Activated CD4-positive, alpha-beta T cell treated with anti-CD3 and anti-CD28 coated beads, Interleukin-2, Interleukin-4, amounts not matched to agents 100 ng/mL and 50 ng/mL, durations not matched to agents 16 hours and 8 hours (primary cell): Measurements from ENCODE around the gene PRM1.
"Not testable (repeated sequence)": the region's sequence is repeated elsewhere in the genome, so short reads cannot be mapped to it uniquely, and the experiment has no call there.

Experiments
- DNase-seq: peaks from one replicate; pipeline ENCODE4 v3.0.0-alpha.2; 2020; ENCODE audit warnings: low spot score

The PRM1 gene

GRCh38 chr16:11314309-11314894, 33.3 kb upstream of the PRM1 start:
- DNase-seq, result no peak

DNA sequence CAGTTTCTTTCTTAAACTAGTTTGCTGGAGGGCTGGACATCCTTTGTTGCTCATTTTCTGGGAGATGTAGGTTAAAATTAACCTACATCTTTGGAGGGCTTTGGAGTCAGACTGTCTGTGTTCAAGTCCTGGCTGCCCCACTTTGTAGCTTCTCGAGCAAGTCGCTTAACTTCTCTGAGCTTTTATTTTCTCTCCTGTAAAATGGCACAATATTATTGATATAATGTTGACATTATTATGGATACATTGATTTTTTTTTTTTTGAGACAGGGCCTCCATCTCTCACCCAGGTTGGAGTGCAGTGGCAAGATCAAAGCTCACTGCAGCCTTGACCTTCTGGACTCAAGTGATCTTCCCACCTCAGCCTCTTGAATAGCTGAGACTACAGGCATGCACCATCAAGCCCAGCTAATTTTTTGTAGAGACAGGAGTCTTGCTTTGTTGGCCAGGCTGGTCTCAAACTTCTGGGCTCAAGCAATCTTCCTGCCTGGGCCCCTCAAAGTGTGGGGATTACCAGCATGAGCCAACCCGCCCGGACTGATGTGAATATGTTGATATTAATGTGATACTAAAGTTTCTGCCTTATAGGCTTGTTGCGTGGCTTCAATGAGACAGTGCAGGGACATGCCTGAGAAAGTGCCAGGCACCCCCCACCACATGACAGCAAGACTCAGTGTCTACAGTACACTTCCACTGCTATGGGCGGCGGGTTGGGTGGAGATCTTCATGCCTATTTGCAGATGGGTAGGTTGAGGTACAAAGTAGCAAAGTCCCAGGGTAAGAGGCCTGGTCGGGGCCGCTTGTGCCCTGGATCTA, 32.6 kb upstream of the PRM1 start:
- no peak for DNase-seq

- peak; percentile 25 for DNase-seq
Measured at GRCh38 chr16:11312718-11313492, 31.8 kb upstream of the PRM1 start.

GRCh38 chr16:11310997-11311561, 29.9 kb upstream of the PRM1 start:
- peak; percentile 52 for DNase-seq

DNA sequence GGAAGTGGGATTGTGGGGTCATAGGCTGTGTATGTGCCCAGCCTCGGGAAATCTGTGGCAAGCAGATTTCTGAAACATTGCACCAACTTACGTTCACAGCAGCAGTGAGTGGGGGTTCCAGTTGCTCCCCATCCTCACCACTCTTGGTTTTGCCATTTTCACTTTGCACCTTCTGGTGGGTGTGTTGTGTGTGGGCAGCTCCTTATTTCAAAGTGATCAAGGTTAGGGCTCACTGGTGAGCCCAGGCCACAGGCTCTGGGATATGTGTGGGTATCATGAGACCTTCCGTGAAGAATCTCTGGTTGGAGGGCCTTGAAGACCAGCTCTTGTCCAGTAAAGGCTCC, 29.5 kb upstream of the PRM1 start:
- DNase-seq, result no peak

DNA sequence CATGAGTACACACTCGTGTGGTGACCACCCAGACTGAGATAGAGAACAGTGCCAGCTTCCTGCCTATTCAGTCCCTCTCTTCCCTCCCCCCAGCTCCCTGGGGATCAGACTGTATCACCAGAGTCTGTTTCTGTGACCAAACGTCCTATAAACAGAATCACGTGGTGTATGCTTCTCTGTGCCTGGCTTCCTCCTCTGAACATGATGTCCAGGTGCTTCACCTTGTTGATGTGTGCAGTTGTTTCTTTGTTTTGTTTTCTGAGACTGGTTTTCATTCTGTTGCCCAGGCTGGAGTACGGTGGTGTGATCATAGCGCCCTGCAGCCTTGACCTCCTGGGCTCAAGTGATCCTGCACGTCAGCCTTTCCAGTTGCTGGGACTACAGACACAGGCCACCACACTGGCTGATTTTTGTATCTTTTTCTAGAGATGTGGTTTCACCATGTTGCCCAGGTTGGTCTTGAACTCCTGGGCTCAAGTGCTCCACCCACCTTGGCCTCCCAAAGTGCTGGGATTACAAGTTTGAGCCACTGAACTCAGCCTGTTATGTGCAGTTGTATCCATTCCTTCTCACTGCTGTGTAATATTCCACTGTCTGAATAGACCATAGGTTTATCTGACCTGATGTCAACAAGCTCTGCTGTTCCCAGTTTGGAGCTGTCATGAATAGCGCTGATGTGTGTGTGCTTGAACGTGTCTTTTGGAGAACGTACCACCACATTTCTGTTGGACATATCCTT, 28.9 kb upstream of the PRM1 start:
- DNase-seq, result no peak

DNA sequence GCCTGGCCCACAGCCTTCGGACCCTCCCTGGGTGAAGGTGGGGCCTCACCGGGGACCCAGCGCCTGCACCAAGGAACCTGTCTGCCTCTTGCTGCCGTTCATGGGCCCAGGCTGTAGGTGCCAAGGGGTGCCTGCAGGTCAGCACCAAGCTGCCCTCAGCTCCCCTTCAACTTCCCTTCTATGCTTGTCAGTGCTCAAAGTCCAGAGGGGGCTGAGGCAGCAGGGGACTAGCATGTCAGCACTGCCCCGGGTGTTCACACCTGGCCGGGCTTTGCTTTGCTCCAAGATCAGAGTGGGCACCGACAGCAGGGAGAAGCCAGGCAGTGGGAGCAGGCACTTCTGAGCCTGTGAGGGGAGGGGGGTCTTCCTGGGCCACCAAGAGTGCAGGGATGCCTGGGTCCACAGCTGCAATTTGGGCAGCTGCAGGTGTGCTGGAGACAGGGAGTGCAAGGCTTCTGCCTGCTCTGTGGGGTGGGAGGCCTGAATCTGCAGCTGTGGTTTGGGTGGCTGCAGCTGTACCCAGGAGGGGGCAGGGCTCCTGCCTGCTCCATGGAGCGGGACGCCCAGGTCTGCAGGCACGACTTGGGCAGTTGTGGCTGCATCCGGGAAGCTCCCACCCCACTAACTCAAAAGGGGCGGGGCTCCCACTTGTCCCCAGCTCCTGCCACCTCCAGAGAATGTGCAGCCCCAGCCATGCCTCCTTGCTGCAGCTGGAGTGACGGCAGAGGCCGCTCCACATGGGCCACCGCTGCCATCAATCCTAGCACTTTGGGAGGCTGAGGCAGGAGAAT, 27.6 kb upstream of the PRM1 start:
- no peak for DNase-seq

DNA sequence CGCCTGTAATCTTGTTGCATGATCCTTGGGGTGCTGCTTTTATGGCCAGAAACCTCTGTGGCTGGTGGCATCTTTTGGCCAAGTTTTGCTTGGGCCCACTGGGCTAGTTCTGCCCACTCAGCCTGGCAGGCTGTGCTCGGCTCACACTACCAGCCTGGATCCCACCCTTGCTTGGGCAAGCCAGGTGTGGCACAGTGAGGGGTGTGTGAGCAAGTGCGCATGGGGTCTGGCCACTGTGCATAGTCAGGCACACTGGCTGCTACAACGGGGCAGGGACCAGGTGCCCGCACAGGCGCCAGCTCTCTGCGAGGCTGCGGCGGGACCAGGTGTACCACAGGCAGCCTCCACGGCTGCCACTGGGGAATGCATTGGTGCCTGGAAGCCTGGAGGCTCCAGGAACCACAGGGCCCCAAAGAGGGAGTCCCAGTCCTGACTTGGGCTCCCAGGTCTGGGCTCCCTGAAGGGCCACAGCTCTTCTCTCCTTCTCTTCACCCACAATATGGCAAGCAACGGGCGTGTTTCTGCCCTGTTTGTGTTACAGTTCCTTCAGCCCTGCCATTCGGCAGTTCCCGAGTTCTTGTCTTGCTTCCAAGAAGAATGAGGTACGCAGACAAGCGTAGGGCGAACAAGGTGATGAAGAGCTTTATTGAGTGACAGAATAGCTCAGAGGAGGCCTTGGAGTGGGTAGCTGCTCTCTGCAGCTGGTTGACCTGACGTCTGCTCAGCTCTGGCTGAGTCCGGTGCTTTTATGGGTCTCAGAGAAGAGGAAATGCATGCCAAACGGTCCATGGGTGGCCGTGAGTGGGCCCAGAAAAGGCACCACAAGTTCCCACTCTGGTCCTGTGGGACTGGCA, 26.7 kb upstream of the PRM1 start:
- no peak for DNase-seq

GRCh38 chr16:11306997-11307638, 26.0 kb upstream of the PRM1 start:
- peak; percentile 66 for DNase-seq

- DNase-seq, result no peak
Measured at GRCh38 chr16:11306381-11306780, 25.3 kb upstream of the PRM1 start.

DNA sequence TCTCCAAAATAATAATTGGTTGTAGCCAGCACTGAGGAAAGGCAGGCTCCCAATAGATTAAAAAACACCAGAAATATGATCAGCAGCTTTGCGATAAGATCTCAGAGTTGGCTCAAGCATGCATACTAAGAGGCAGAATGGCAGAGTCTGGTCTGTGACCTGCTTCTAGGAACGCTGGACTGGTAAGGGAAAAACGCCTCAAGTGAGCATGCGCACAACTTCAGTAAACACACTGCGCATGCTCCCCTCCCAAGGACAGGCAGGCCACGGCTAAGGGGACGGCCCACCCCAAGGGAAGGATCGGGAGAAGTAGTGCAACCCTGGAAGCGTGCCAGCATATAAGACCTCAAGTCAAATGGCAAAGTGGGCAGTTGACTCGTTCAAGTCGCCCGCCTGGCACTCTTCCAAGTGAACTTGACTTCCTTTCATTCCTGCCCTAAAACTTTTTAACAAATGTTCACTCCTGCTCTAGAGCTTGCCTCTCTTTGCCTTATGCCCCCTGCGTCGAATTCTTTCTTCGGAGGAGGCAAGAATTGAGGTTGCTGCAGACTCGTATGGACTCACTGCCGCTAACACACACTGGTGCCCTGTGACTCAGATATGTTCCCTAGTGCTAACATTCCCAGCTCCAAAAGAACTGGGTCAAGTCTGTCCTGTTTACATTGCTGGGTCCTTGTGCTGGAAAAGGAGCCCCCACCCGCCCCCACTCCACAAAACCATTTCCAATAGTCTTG, 22.4 kb upstream of the PRM1 start:
- no peak for DNase-seq

- DNase-seq, result no peak
Measured at GRCh38 chr16:11302977-11303376, 21.8 kb upstream of the PRM1 start.

GRCh38 chr16:11301645-11302501, 20.7 kb upstream of the PRM1 start:
- DNase-seq, result no peak

DNA sequence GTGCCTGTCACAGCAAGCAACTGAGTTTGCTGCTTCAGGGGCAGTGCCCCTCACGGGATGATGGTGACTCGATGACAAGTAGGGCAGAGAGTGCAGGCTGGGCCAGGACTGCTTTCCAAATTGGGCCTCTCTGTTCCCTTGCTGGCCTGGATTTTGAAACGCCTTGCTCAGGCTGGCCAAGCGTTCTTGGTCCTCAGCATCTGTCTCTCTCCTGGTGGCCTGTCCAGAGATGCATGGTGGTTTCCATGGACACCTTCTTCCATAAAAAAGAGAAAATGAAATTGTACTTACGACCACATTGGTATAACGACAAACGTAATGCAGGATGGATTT, 19.4 kb upstream of the PRM1 start:
- no peak for DNase-seq

DNA sequence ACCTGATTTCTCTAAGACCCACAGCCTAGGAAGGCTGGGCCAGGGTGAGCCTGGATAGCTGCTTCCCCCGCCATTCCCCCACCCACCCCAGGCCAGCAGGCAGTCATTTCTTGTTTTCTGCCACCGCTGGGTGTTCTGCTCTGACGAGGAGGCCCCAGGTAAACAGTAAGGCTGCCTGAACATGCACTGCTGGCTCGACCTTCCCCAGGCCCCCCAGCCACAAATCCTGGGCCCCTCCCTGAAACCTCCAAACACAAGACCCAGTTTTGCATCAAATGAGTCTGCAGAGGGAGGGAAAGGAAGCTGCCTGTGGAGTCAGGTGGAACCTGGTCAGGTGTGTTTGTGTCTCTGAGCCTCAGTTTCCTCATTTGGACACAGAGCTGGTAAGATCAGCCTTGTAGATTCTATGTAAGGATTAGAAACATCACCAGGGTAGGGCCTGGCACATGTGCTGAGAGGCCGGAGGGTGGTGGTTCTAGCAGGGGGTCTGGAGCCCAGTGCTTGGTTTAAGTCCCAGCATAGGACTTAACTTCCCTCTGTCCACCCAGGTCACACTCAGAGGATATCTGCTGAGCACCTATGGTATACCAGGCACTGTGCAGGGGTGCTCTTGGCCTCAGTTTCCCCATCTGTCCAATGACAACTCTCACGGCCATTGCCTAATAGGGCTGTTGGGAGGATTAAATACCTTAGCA, 18.9 kb upstream of the PRM1 start:
- no peak for DNase-seq

DNA sequence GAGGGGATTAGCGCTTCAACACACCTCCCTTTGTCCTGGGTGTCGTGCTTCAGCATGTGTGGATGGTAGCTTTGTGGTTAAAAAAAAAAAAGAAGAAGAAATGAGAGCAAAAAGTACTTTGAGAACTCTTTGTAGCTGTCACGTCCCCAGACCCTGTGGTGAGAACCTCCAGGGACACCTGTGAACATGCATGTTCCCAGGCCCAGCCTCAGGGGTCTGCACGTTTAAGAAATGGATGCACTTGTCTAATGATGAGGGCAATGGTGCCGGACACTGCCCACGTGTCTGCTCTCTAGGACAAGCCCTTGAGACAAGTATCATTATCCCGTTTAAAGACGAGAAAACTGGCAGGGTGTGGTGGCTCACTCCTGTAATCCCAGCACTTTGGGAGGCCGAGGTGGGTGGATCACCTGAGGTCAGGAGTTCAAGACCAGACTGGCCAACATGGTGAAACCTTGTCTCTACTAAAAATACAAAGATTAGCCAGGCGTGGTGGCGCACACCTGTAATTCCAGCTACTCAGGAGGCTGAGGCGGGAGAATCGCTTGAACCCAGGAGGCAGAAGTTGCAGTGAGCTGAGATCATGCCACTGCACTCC, 17.9 kb upstream of the PRM1 start:
- DNase-seq, result not testable (repeated sequence)
